Upper lobe of left lung (tissue), 6 donors: ENCODE measurements around the gene OSER1. TPM values are rescaled to one million over a fixed set of nuclear protein-coding genes. Genes with fewer than 3 reads are reported as not detected.

Source experiments
- ATAC-seq, 2 donors: fragments of 200-7000 bp; cut with Tn5 transposase; one replicate each; pipeline ENCODE4 v1.9.1; 2022; ENCODE audit warnings: mild to moderate bottlenecking in 2 of 2, moderate library complexity in 2 of 2; ENCODE audit not compliant: low FRiP score in 2 of 2
- DNase-seq, 2 donors: peaks; one replicate each; pipeline ENCODE4 v3.0.0-alpha.2; 2019 to 2020
- H3K27ac ChIP-seq, 4 donors: fragments of 200-600 bp; sonication (generic); one replicate each; pipeline ENCODE4 v1.5.1; 2016 to 2019
- H3K27me3 ChIP-seq, 4 donors: fragments of 200-600 bp; sonication (generic); one replicate each; pipeline ENCODE4 v1.5.1; 2017 to 2019
- H3K36me3 ChIP-seq, 4 donors: fragments of 200-600 bp; sonication (generic); one replicate each; pipeline ENCODE4 v1.5.1; 2016 to 2019
- H3K4me1 ChIP-seq, 4 donors: fragments of 200-600 bp; sonication (generic); one replicate each; pipeline ENCODE4 v1.5.1; 2018 to 2019
- H3K4me3 ChIP-seq, 4 donors: fragments of 200-600 bp; sonication (generic); one replicate each; pipeline ENCODE4 v1.5.1; 2017 to 2019; ENCODE audit warnings: mild to moderate bottlenecking in 2 of 4, moderate library complexity in 1 of 4
- H3K9me3 ChIP-seq, 4 donors: fragments of 200-600 bp; sonication (generic); one replicate each; pipeline ENCODE4 v1.5.1; 2018 to 2019
- EP300 ChIP-seq, 4 donors: sonication (generic); formaldehyde crosslinking; IDR thresholded peaks; one replicate each; pipeline ENCODE4 v1.5.1; 2017; ENCODE audit warnings: antibody characterized with exemption in 4 of 4, control low read depth in 2 of 4
- POLR2A ChIP-seq, 4 donors: fragments of 450-650 bp; IDR thresholded peaks; one replicate each; pipeline ENCODE4 v1.5.1; 2016 to 2017; ENCODE audit warnings: antibody characterized with exemption in 4 of 4, mild to moderate bottlenecking in 2 of 4
- POLR2AphosphoS5 ChIP-seq, 2 donors: sonication (generic); formaldehyde crosslinking; IDR thresholded peaks; one replicate each; pipeline ENCODE4 v1.5.1; 2017; ENCODE audit warnings: antibody characterized with exemption in 2 of 2
- WGBS, 2 donors: methylation state at CpG; one replicate each; pipeline ENCODE4 v1.1.5; 2017 to 2018; 5-methylcytosine and 5-hydroxymethylcytosine counted together
- total RNA-seq, 6 donors: library from RNA; depleted of rRNA in 4 of 6; stranded (reverse); fragments of >200 nt in 4 of 6; gene quantifications; one replicate each; pipeline versions ENCODE4 v1.1.0 to v1.2.1, GENCODE V29; 2016 to 2021
- TF ChIP-seq, protein P1 (sequence below), 6 experiments: fragments of 450-650 bp in 4 of 6; fragments of 200-600 bp in 2 of 6; sonication (generic) in 2 of 6; IDR thresholded peaks; one replicate each; pipeline ENCODE4 v1.5.1; 2016 to 2019; ENCODE audit warnings: antibody characterized with exemption in 6 of 6
- donor health status: DM: no; HTN: no; CAD: no; lungs with moderate emphysema.
- donor health status: DM: no; HTN: yes; CAD: no; lungs with severe emphysema.

Gene OSER1
- total RNA-seq, 6 donors from 2014 or later, result 18.8 to 38.3 (median 30.8) TPM

DNA sequence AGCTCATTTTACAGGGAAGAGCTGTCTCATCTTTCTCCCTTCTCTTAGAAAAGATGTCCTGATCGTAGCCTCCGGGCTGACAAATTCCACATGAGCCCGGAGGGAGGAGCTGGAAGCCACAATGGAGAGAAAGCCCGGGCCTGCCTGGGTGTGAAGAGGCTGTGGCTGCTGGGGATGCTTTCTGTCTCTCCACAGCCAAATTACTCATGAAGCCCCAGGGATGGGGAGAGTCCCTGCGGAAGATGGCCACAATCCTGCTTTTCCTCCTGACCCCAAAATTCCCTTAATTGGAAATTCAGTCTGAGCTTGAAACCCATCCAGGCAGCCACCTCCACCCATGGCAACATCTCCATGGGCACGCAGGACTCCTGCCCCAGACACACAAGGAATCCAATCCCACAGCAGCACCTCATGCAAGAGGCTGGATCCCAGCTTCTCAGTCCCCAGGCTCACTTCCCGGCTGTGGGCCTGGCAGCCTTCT, 56.0 kb downstream of the OSER1 start:
- WGBS, 2 donors, result 55 to 56% methylated on average over 7 of the region's 7 CpGs
- ATAC-seq (no peak), DNase-seq (no peak)
- no peak overlapping the region for H3K4me3 ChIP-seq
- TF ChIP-seq POLR2A (IDR thresholded peaks at IDR 0.05), result no peak
- no peak for TF ChIP-seq EP300 (IDR thresholded peaks at IDR 0.05)
- TF ChIP-seq POLR2AphosphoS5 (IDR thresholded peaks at IDR 0.05), result no peak
- TF ChIP-seq, protein P1, sequence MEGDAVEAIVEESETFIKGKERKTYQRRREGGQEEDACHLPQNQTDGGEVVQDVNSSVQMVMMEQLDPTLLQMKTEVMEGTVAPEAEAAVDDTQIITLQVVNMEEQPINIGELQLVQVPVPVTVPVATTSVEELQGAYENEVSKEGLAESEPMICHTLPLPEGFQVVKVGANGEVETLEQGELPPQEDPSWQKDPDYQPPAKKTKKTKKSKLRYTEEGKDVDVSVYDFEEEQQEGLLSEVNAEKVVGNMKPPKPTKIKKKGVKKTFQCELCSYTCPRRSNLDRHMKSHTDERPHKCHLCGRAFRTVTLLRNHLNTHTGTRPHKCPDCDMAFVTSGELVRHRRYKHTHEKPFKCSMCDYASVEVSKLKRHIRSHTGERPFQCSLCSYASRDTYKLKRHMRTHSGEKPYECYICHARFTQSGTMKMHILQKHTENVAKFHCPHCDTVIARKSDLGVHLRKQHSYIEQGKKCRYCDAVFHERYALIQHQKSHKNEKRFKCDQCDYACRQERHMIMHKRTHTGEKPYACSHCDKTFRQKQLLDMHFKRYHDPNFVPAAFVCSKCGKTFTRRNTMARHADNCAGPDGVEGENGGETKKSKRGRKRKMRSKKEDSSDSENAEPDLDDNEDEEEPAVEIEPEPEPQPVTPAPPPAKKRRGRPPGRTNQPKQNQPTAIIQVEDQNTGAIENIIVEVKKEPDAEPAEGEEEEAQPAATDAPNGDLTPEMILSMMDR (IDR thresholded peaks at IDR 0.05), result no peak
- no peak overlapping the region for H3K27ac ChIP-seq
- H3K36me3 ChIP-seq, result no peaks in the 10 kb centered on the region
- no peaks in the 10 kb centered on the region for H3K4me1 ChIP-seq
- no peaks in the 10 kb centered on the region for H3K27me3 ChIP-seq
- no peaks in the 10 kb centered on the region for H3K9me3 ChIP-seq

DNA sequence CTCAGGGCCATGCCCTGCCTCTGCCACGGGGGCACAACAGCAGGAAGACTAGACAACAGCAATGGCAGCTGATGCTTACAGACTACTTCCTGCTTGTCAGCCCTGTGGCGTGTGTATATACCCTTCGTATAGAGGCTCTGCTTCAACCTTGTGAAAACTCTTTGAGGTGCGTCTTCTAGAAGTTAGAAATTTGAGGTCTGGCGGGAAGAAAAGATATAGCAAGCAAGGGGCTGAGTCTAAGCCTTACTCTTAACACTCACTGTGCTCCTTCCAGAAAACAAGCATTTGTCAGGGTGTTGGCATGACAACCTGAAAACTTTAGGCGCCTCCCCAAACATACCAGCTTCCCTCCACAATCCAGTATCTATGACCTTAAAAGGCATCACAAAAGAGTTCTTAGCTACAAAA, 56.9 kb downstream of the OSER1 start:
- TF ChIP-seq, protein P1 (IDR thresholded peaks at IDR 0.05), result no peak
- no peak for TF ChIP-seq EP300 (IDR thresholded peaks at IDR 0.05)
- no peak for TF ChIP-seq POLR2AphosphoS5 (IDR thresholded peaks at IDR 0.05)
- TF ChIP-seq POLR2A (IDR thresholded peaks at IDR 0.05), result no peak
- DNase-seq (no peak), ATAC-seq (no peak)
- H3K9me3 ChIP-seq, result no peaks in the 10 kb centered on the region
- WGBS, 2 donors, result 48 to 63% methylated on average over 6 of the region's 6 CpGs
- no peaks in the 10 kb centered on the region for H3K27me3 ChIP-seq
- H3K36me3 ChIP-seq, result no peaks in the 10 kb centered on the region
- H3K4me3 ChIP-seq, result no peak overlapping the region
- H3K27ac ChIP-seq, result no peak overlapping the region
- H3K4me1 ChIP-seq, result no peaks in the 10 kb centered on the region

DNA sequence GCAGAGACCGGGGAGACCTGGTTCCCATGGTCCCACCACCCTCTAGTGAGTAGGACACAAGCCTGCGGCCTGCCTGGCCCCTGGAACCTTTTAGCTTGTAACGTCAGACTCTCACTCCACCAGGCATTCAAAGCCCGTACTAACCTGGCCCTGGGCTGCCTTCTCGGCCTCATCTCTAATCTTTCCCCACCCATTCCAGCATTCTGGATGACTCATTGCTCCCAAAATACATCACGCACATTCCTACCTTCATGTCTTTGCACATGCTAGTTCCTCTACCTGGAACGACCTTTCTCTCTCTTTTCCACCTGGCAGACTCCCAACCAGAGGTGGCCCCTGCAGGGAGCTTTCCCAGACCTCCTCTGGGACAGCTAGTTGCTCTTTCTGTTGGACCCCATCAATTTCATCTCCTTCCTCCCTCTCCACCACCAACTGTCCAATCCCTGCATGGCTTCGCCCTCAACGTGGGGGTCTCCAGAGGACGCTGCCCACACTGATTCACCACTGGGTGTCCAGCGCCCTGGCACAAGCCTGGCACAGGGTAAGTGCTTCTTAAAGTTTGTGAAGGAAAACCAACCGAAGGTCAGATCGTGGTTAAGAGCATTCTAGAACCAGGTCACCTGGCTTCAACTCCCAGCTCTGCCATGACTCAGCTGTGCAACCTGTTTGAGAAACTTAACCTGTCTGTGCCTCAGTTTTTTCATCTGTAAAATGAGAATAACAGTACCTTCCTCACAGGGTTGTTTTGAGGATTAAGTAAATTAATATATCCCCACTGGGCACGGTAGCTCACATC, 58.8 kb downstream of the OSER1 start:
- Histone ChIP-seq H3K4me1 (no peaks in the 10 kb centered on the region), H3K27ac (no peak overlapping the region), H3K36me3 (no peaks in the 10 kb centered on the region), H3K9me3 (no peaks in the 10 kb centered on the region), H3K27me3 (no peaks in the 10 kb centered on the region), H3K4me3 (no peak overlapping the region)
- TF ChIP-seq EP300 (IDR thresholded peaks at IDR 0.05), result no peak
- DNase-seq, result no peak
- ATAC-seq, result no peak
- WGBS, 2 donors, result 86 to 90% methylated on average over 14 of the region's 14 CpGs

DNA sequence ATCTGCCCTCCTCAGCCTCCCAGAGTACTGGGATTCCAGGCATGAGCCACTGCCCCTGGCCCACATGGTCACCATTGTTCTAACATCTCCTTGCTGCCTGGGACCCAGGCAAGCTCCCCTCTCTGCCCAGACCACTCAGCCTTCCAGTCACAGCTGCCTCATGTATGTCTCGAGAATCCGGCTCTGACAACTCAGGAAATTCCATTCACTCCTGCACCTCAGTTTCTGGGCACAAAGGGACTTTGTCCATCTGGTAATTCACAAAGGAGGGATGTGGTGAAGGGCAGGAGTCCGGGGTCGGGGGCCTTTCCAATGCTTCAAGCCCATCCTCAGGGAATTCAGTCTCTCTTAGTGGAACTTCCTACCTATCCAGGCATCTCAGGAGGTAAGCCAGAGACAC, 64.3 kb downstream of the OSER1 start:
- TF ChIP-seq POLR2A (IDR thresholded peaks at IDR 0.05), result no peak
- TF ChIP-seq EP300 (IDR thresholded peaks at IDR 0.05), result no peak
- TF ChIP-seq, protein P1 (IDR thresholded peaks at IDR 0.05), result no peak
- TF ChIP-seq POLR2AphosphoS5 (IDR thresholded peaks at IDR 0.05), result no peak
- 32 to 50% methylated on average over 4 of the region's 4 CpGs for WGBS, 2 donors
- H3K27ac ChIP-seq, result no peak overlapping the region
- H3K27me3 ChIP-seq, result no peaks in the 10 kb centered on the region
- no peak overlapping the region for H3K4me3 ChIP-seq
- no peaks in the 10 kb centered on the region for H3K4me1 ChIP-seq
- ATAC-seq (no peak), DNase-seq (no peak)
- H3K36me3 ChIP-seq, result no peaks in the 10 kb centered on the region
- H3K9me3 ChIP-seq, result no peaks in the 10 kb centered on the region

Other genes starting within 250 kb of the OSER1 start
- gene JPH2, start 23.6 kb downstream of the OSER1 start, total RNA-seq, result 1 to 10 TPM; 3.5 to 9.2 (median 5.0) TPM
- gene GDAP1L1, start 36.5 kb upstream of the OSER1 start, total RNA-seq, result not detected
- 10 to 100 TPM in 4 of 6 donors, 1 to 10 TPM in 2; 8.7 to 15.7 (median 10.9) TPM for gene FITM2, start 100.4 kb upstream of the OSER1 start, total RNA-seq
- not detected for gene R3HDML, start 126.3 kb upstream of the OSER1 start, total RNA-seq
- under 1 TPM in 4 of 6 donors, not detected in 2; under 0.01 to 0.74 (median 0.45) TPM for gene HNF4A, start 144.9 kb upstream of the OSER1 start, total RNA-seq